SK-N-SH (cell line): ENCODE results near the gene KNL1.

Experiments used
- EP300 ChIP-seq, 2 experiments: IDR thresholded peaks; 2 replicates each; pipeline versions ENCODE4 v1.4.0 to v1.6.1; 2012; ENCODE audit warnings: borderline replicate concordance in 1 of 2, low read depth in 1 of 2, low read length in 1 of 2
- EZH2phosphoT487 ChIP-seq: fragments of 200-600 bp; sonication (generic); IDR thresholded peaks from 2 replicates; pipeline ENCODE4 v1.6.1; 2017; ENCODE audit warnings: low read depth, mixed run types, mild to moderate bottlenecking, antibody characterized with exemption, moderate library complexity, borderline replicate concordance
- RAD21 ChIP-seq: IDR thresholded peaks from 2 replicates; pipeline ENCODE4 v1.6.1; 2012; ENCODE audit warnings: mild to moderate bottlenecking, low read length
- TCF12 ChIP-seq: IDR thresholded peaks from 2 replicates; pipeline ENCODE4 v1.4.0; 2012
- TF ChIP-seq, protein P1 (sequence below): fragments of 200-600 bp; sonication (generic); IDR thresholded peaks from 2 replicates; pipeline ENCODE4 v1.6.1; 2017; ENCODE audit warnings: antibody characterized with exemption, mild to moderate bottlenecking, moderate library complexity
- TF ChIP-seq, protein P2 (sequence below): IDR thresholded peaks from 2 replicates; pipeline ENCODE4 v1.4.0; 2012; ENCODE audit warnings: low read depth, borderline replicate concordance
- TF ChIP-seq, protein P3 (sequence below): fragments of 150-350 bp; IDR thresholded peaks from 2 replicates; pipeline ENCODE4 v1.6.1; 2017; ENCODE audit warnings: antibody characterized with exemption, low read length, low read depth, borderline replicate concordance

DNA sequence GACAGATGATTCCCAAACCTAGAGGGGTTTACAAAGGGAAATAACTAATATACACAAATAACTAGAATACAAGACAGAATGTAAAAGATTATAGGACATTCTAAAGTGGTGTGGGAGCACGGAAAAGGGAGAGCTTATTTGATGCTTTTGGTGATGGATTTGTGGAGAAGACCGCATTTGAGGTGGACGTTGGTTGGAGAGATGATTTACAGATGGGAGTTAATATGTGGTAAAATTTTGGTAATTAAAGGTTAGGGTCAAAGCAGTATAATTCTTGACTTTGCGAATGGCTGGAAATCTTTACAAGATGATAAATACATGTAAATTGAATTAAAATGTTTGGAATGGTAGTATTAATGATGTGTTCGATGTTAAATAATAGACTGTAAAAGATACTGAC lies 1.2 kb downstream of the KNL1 start:
- TF ChIP-seq EP300 (IDR thresholded peaks at IDR 0.05; ENCODE audit: borderline replicate concordance in 1 of 2, low read depth in 1 of 2, low read length in 1 of 2), result no peak
- TF ChIP-seq, protein P1, sequence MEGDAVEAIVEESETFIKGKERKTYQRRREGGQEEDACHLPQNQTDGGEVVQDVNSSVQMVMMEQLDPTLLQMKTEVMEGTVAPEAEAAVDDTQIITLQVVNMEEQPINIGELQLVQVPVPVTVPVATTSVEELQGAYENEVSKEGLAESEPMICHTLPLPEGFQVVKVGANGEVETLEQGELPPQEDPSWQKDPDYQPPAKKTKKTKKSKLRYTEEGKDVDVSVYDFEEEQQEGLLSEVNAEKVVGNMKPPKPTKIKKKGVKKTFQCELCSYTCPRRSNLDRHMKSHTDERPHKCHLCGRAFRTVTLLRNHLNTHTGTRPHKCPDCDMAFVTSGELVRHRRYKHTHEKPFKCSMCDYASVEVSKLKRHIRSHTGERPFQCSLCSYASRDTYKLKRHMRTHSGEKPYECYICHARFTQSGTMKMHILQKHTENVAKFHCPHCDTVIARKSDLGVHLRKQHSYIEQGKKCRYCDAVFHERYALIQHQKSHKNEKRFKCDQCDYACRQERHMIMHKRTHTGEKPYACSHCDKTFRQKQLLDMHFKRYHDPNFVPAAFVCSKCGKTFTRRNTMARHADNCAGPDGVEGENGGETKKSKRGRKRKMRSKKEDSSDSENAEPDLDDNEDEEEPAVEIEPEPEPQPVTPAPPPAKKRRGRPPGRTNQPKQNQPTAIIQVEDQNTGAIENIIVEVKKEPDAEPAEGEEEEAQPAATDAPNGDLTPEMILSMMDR, result no peak
- TF ChIP-seq, protein P2, sequence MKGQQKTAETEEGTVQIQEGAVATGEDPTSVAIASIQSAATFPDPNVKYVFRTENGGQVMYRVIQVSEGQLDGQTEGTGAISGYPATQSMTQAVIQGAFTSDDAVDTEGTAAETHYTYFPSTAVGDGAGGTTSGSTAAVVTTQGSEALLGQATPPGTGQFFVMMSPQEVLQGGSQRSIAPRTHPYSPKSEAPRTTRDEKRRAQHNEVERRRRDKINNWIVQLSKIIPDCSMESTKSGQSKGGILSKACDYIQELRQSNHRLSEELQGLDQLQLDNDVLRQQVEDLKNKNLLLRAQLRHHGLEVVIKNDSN, result no peak
- TF ChIP-seq, protein P3, sequence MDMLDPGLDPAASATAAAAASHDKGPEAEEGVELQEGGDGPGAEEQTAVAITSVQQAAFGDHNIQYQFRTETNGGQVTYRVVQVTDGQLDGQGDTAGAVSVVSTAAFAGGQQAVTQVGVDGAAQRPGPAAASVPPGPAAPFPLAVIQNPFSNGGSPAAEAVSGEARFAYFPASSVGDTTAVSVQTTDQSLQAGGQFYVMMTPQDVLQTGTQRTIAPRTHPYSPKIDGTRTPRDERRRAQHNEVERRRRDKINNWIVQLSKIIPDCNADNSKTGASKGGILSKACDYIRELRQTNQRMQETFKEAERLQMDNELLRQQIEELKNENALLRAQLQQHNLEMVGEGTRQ, result no peak
- no peak for TF ChIP-seq RAD21
- no peak for TF ChIP-seq EZH2phosphoT487
- no peak for TF ChIP-seq TCF12
